Measurements from ENCODE around the gene SCNN1B. TPM values are rescaled to one million over a fixed set of nuclear protein-coding genes. Genes with fewer than 3 reads are reported as not detected.
"Not testable (repeated sequence)": the region's sequence is repeated elsewhere in the genome, so short reads cannot be mapped to it uniquely, and the experiment has no call there.

The SCNN1B gene
- polyA plus RNA-seq, 1 donor from 2014 or later, result 0.24 TPM

DNA sequence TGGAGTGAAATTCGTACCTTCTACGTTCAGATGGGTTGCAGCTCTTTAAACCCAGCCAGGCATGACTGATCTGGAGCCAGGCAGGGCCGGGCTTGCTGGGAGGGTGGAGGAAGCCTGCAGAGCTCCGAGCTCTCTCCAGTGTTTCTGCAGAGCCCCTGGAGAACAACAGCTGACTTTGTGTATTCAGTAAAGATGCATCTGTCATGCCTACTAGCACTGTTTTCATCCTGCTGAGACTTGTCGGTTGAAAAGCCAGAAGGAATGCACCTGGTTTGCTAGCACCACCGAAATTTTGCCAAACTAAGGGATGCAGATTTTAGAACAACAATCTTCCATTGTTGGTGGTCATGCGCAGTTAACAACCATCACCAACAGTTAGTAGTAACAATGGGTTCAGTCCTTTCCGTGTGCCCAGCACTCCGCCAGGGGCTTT is 22.4 kb upstream of the SCNN1B start:
- Mint-ChIP-seq H3K4me3 (no peak overlapping the region), H3K27ac (no peak overlapping the region), H3K9me3 (peaks cover 0 to 4% (median 0%) of the 10 kb centered on the region in 3 donors), H3K36me3 (peaks cover 1% of the 10 kb centered on the region), H3K4me1 (no peaks in the 10 kb centered on the region), H3K27me3 (peaks cover 37% of the 10 kb centered on the region)

DNA sequence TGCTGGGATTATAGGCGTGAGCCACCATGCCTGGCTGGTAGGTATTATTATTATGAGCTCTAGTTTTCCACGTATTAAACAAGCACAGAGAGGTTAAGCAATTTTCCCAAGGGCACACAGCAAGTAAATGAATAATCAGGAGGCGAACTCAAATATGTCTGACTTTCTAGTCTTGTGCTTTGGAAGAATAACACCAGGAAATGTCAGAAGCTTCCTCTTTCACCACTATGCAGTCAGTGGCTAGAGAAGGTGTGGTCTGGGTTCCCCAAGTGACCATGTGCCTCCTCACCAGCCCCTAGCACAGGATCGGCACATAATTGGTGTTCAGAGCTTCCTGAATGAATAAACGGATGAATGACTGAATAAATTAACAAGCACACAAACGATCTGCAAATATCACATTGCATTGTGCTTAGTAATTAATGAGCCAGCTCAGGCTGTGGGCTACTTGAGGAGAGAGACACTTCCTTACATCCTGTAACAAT is 21.6 kb upstream of the SCNN1B start:
- H3K9me3 Mint-ChIP-seq, result peaks cover 0 to under 1% (median 0%) of the 10 kb centered on the region in 3 donors
- H3K27me3 Mint-ChIP-seq, result peaks cover 31% of the 10 kb centered on the region
- H3K4me1 Mint-ChIP-seq, result no peaks in the 10 kb centered on the region
- H3K27ac Mint-ChIP-seq, result no peak overlapping the region
- no peak overlapping the region for H3K4me3 Mint-ChIP-seq
- H3K36me3 Mint-ChIP-seq, result peaks cover 1% of the 10 kb centered on the region

GRCh38 chr16:23282568-23282967 is 19.5 kb upstream of the SCNN1B start:
- H3K9me3 Mint-ChIP-seq, result no peaks in the 10 kb centered on the region
- no peak overlapping the region for H3K27ac Mint-ChIP-seq
- H3K36me3 Mint-ChIP-seq, result peaks cover 1% of the 10 kb centered on the region
- H3K4me1 Mint-ChIP-seq, result no peaks in the 10 kb centered on the region
- no peak overlapping the region for H3K4me3 Mint-ChIP-seq
- H3K27me3 Mint-ChIP-seq, result peaks cover 25% of the 10 kb centered on the region

DNA sequence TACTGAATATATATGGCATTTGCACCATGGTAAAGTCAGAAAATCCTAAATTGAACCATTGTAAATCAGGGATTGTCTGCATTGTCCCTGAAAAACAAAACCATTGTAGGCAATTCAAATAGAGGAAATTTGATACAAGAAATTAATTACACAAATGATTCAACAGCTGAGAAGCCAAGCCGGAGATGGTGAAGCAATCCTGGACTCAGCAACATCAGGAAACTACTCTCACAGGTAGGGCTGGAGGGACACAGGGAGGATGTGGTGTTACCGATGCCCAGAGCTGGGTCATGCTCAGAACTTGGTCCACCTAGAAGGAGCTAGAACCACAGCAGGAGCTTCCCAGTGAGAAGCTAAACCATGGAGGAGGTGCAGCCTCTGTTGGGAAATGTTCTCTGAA is 18.5 kb upstream of the SCNN1B start:
- Mint-ChIP-seq H3K36me3 (peaks cover 1% of the 10 kb centered on the region), H3K27ac (no peak overlapping the region), H3K4me3 (no peak overlapping the region), H3K4me1 (no peaks in the 10 kb centered on the region), H3K9me3 (peaks cover 0 to 3% (median 0%) of the 10 kb centered on the region in 3 donors), H3K27me3 (peaks cover 25% of the 10 kb centered on the region)

GRCh38 chr16:23284584-23284983 is 17.5 kb upstream of the SCNN1B start:
- Mint-ChIP-seq H3K9me3 (peaks cover 0 to 3% (median 0%) of the 10 kb centered on the region in 3 donors), H3K27ac (no peak overlapping the region), H3K4me3 (no peak overlapping the region), H3K4me1 (no peaks in the 10 kb centered on the region), H3K36me3 (peaks cover 1% of the 10 kb centered on the region), H3K27me3 (peaks cover 24% of the 10 kb centered on the region)

DNA sequence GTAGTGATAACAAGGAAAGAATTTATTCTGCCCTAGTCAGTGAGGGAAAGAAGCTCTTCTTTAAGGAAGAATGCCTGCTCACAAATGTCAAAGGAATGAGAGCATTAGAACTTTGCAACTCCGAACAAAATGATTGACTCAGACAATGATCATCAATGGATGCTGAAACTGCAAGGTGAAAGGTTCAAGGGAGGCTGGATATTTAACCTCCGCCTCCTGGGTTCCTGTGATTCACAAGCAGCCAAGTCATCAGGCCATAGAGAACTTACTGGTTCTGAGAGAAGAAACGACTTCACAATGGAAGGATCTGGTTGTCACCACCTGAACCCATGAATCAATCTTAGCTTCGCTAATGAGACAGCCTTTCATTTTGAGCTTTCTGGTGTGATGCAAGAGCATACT is 16.0 kb upstream of the SCNN1B start:
- no peak overlapping the region for H3K4me3 Mint-ChIP-seq
- H3K27me3 Mint-ChIP-seq, result peaks cover 15% of the 10 kb centered on the region
- no peaks in the 10 kb centered on the region for H3K4me1 Mint-ChIP-seq
- H3K27ac Mint-ChIP-seq, result no peak overlapping the region
- peaks cover 0 to 3% (median 0%) of the 10 kb centered on the region in 3 donors for H3K9me3 Mint-ChIP-seq
- H3K36me3 Mint-ChIP-seq, result peaks cover 1% of the 10 kb centered on the region

DNA sequence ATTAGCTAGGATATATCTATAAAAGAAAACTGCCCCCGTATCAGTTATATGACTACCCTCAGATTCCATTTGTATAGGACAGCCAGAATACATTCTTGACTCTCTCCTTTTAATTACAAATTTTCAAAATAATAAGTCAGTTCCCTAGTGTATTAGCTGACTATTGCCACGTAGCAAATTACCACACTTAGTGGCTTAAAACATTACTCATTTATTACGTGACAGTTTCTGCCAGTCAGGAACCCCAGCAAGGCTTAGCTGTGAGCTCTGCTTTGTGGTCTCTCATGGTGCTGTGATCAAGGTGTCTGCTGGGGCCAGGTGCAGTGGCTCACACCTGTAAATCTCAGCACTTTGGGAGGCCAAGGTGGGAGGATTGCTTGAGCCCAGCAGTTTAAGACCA is 13.9 kb upstream of the SCNN1B start:
- Mint-ChIP-seq H3K4me1 (peaks cover 0 to 2% (median 0%) of the 10 kb centered on the region in 3 donors), H3K27ac (no peak overlapping the region), H3K4me3 (no peak overlapping the region), H3K36me3 (no peaks in the 10 kb centered on the region), H3K9me3 (peaks cover 0 to 3% (median 0%) of the 10 kb centered on the region in 3 donors), H3K27me3 (peaks cover 3% of the 10 kb centered on the region)

DNA sequence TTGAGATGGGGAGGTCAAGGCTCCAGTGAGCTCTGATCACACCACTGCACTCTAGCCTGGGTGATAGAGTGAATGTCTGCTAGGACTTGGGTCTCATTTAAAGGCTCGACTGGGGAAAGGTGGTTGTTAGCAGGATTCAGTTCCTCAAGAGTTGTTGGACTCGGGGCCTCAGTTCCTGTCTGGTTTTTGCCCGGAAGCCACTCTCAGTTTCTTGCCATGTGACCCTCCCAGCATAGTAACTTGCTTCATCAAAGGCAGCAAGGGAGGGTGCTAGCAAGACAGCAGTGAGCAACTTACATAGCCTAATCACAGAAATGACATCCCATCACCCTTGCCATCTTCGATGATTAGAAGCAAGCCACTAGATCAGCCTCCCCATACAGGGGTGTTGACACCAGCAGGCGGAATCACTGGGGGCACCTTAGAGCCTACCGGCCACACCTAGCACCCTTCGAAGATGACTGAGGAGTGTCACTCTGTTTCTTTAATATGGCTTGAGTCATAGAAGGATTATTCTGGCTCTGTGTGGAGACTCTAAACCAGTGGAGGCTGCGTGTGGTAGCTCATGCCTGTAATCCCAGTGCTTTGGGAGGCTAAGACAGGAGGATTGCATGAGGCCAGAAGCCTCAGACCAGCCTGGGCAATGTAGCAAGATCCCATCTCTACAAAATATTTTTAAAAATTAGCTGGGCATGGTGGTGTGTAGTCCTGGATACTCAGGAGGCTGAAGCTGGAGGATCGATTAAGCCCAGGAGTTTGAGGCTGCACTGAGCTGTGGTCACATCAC is 13.2 kb upstream of the SCNN1B start:
- peaks cover 3% of the 10 kb centered on the region for H3K27me3 Mint-ChIP-seq
- H3K36me3 Mint-ChIP-seq, result no peaks in the 10 kb centered on the region
- H3K4me3 Mint-ChIP-seq, result peak overlapping the region in 1 of 4 donors; percentile 55
- peaks cover 0 to 2% (median 0%) of the 10 kb centered on the region in 3 donors for H3K4me1 Mint-ChIP-seq
- no peak overlapping the region for H3K27ac Mint-ChIP-seq
- peaks cover 0 to 3% (median 0%) of the 10 kb centered on the region in 3 donors for H3K9me3 Mint-ChIP-seq

DNA sequence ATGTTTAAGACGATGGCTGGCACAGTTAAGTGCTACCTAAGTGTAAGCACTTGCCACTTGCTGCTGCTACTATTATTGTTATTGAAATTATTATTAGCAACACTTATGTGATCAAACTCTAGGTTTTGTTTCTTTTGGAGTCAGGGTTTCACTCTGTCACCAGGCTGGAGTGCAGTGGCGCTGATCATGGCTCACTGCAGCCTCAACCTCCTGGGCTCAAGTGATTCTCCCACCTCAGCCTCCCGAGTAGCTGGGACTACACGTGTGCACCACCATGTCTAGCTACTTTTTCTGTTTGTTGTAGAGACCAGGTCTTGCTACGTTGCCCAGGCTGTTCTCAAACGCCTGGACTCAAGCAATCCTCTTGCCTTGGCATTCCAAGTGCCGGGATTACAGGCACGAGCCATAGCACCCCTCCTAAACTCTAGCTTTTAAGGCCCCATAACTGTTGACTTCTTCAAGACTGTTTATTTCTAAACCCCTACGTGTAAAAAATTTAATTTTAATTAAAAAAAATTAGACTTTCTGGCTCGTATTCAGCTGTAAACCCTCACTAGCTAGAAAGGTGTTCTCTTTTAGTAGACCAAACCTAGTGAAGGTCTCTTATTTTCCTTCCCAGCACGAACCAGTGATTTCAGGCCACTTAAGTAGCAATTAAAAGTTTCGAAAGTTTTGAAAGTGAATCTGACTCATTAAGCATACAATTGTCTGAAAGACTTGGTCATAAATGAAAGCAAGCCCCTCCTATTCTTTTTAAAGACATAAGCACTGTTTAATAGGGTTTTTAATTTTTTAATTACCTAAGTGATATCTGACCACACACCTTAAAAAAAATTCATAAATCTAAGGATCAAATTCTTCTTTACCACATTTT is 11.7 kb upstream of the SCNN1B start:
- H3K9me3 Mint-ChIP-seq, result peaks cover 0 to 5% (median 3%) of the 10 kb centered on the region in 3 donors
- H3K27me3 Mint-ChIP-seq, result peaks cover 2% of the 10 kb centered on the region
- no peak overlapping the region for H3K27ac Mint-ChIP-seq
- H3K4me3 Mint-ChIP-seq, result no peak overlapping the region
- peaks cover 0 to 3% (median 0%) of the 10 kb centered on the region in 3 donors for H3K4me1 Mint-ChIP-seq
- no peaks in the 10 kb centered on the region for H3K36me3 Mint-ChIP-seq

DNA sequence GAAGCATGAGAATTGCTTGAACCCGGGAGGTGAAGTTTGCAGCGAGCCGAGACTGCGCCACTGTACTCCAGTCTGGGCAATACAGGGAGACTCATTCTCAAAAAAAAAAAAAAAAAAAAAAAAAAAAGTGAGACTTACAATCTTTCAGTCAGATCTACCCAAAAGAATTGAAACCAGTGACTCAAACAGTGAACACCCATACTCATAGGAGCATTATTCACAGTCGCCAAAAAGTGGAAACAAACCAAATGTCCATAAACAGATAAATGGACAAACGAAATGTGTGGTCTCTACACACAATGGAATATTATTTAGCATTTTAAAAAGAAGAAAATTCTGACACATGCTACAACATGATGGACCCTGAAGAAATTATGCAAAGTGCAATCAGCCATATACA is 9.1 kb upstream of the SCNN1B start:
- peaks cover 12% of the 10 kb centered on the region for H3K27me3 Mint-ChIP-seq
- H3K9me3 Mint-ChIP-seq, result peaks cover 0 to 5% (median 3%) of the 10 kb centered on the region in 3 donors
- H3K27ac Mint-ChIP-seq, result no peak overlapping the region
- no peaks in the 10 kb centered on the region for H3K36me3 Mint-ChIP-seq
- H3K4me1 Mint-ChIP-seq, result peaks cover 0 to 3% (median 0%) of the 10 kb centered on the region in 3 donors
- H3K4me3 Mint-ChIP-seq, result no peak overlapping the region

DNA sequence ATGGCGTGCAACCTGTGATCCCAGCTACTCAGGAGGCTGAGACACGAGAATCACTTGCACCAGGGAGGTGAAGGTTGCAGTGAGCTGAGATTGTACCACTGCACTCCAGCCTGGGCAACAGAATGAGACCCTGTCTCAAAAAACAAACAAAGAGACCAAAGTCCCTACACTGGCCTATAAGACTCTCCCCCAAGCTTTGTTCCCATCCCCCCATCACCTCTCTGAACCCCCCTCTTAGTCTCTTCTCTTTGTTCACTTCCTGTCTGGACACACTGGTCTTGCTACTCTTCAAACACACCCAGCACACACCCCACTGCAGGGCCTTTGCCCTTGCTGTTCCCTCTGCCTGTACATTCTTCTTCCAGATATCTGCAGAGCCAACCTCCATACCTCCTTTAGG is 7.8 kb upstream of the SCNN1B start:
- Mint-ChIP-seq H3K4me1 (peaks cover 0 to 3% (median 0%) of the 10 kb centered on the region in 3 donors), H3K4me3 (peak overlapping the region in 1 of 4 donors; percentile 58), H3K27me3 (peaks cover 15% of the 10 kb centered on the region), H3K36me3 (peaks cover 2% of the 10 kb centered on the region), H3K9me3 (peaks cover 0 to 5% (median 0%) of the 10 kb centered on the region in 3 donors), H3K27ac (no peak overlapping the region)

- peaks cover 0 to 5% (median 0%) of the 10 kb centered on the region in 3 donors for H3K9me3 Mint-ChIP-seq
- peaks cover 28% of the 10 kb centered on the region for H3K27me3 Mint-ChIP-seq
Measured at GRCh38 chr16:23296994-23297393, 5.1 kb upstream of the SCNN1B start.

DNA sequence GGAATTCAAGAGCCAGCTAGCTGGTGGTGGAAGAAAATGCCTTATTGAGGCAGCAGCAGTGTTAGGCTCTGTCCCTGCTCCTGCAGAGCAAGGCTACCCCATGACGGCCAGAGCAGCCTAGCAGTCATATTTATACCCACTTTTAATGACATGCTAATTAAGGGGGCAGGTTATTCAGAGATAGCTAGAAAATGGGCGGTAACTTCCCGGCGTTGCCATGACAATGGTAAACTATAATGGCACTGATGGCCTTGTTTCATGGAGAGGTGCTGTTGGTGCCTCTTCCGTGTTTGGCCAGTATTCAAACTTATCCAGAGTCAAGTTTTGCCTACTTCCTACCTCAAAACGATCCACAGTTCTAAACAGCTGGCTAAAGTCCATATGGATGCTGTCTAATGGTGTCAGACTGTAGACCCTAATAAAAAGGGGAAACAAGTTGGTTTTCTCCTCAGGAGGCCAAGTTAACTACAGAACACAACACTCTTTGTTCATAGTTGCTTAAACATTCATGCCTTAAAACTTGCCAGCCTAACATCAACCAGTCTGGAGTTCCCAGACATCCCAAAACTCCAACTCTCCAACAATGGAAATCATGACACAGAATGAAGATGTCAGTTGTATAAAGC is 3.7 kb upstream of the SCNN1B start:
- peaks cover 0 to 5% (median 0%) of the 10 kb centered on the region in 3 donors for H3K9me3 Mint-ChIP-seq
- peaks cover 5 to 11% (median 6%) of the 10 kb centered on the region in 3 donors for H3K4me1 Mint-ChIP-seq
- no peak overlapping the region for H3K4me3 Mint-ChIP-seq
- H3K27me3 Mint-ChIP-seq, result peaks cover 33% of the 10 kb centered on the region
- peaks cover 3% of the 10 kb centered on the region for H3K36me3 Mint-ChIP-seq
- peak overlapping the region in 1 of 3 donors; percentile 27 for H3K27ac Mint-ChIP-seq

More at GRCh38 chr16:23296994-23297393, 5.1 kb upstream of the SCNN1B start:
- H3K4me3 Mint-ChIP-seq, result no peak overlapping the region
- no peak overlapping the region for H3K27ac Mint-ChIP-seq
- H3K4me1 Mint-ChIP-seq, result peaks cover 5 to 9% (median 6%) of the 10 kb centered on the region in 3 donors
- peaks cover 3% of the 10 kb centered on the region for H3K36me3 Mint-ChIP-seq

DNA sequence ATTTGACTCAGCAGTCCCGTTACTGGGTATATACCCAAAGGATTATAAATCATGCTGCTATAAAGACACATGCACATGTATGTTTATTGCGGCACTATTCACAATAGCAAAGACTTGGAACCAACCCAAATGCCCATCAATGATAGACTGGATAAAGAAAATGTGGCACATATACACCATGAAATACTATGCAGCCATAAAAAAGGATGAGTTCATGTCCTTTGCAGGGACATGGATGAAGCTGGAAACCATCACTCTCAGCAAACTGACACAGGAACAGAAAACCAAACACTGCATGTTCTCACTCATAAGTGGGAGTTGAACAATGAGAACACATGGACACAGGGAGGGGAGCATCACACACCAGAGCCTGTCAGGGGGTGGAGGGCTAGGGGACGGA is 2.3 kb upstream of the SCNN1B start:
- Mint-ChIP-seq H3K27me3 (peaks cover 36% of the 10 kb centered on the region), H3K4me1 (peaks cover 5 to 11% (median 6%) of the 10 kb centered on the region in 3 donors)
- not testable (repeated sequence) for H3K36me3 Mint-ChIP-seq, H3K27ac Mint-ChIP-seq, H3K9me3 Mint-ChIP-seq, H3K4me3 Mint-ChIP-seq

Data from IgD-negative memory B cell (primary cell).